Lung (tissue), 12 donors: ENCODE data around the gene ARID1A. TPM values are rescaled to one million over a fixed set of nuclear protein-coding genes. Genes with fewer than 3 reads are reported as not detected.
A peak's percentile ranks its signal among the peaks of the same experiment; 100 is the strongest.

Experiments used
- ATAC-seq: fragments of 200-7000 bp; cut with Tn5 transposase; one replicate; pipeline ENCODE4 v1.9.1; 2020; ENCODE audit warnings: moderate number of reproducible peaks; ENCODE audit not compliant: insufficient read depth, low FRiP score
- DNase-seq, 3 donors: peaks; one replicate each; pipeline ENCODE4 v3.0.0-alpha.2; 2013 to 2017
- H3K27ac ChIP-seq, 2 donors: one replicate each; pipeline ENCODE4 v1.5.1; 2013; ENCODE audit warnings: mild to moderate bottlenecking in 2 of 2, moderate library complexity in 2 of 2, control low read depth in 1 of 2, inconsistent platforms in 1 of 2, low read depth in 1 of 2, low read length in 1 of 2
- H3K27me3 ChIP-seq, 3 donors: one replicate each; pipeline ENCODE4 v1.5.1; 2013; ENCODE audit warnings: low read length in 2 of 3; ENCODE audit not compliant: control insufficient read depth in 3 of 3, insufficient read depth in 3 of 3
- H3K36me3 ChIP-seq, 4 donors: one replicate each; pipeline ENCODE4 v1.5.1; 2013; ENCODE audit warnings: low read length in 4 of 4, mild to moderate bottlenecking in 1 of 4, moderate library complexity in 1 of 4; ENCODE audit not compliant: control insufficient read depth in 4 of 4, insufficient read depth in 4 of 4
- H3K4me1 ChIP-seq, 5 donors: one replicate each; pipeline ENCODE4 v1.5.1; 2013; ENCODE audit warnings: low read length in 5 of 5, mild to moderate bottlenecking in 2 of 5, moderate library complexity in 1 of 5; ENCODE audit not compliant: control insufficient read depth in 5 of 5, insufficient read depth in 5 of 5
- H3K4me3 ChIP-seq: one replicate; pipeline ENCODE4 v1.5.1; 2013; ENCODE audit warnings: mild to moderate bottlenecking, control low read depth, moderate library complexity
- H3K9ac ChIP-seq, 2 donors: one replicate each; pipeline ENCODE4 v1.5.1; 2013; ENCODE audit warnings: low read length in 2 of 2, control low read depth in 1 of 2; ENCODE audit not compliant: insufficient read depth in 1 of 2
- H3K9me3 ChIP-seq, 4 donors: one replicate each; pipeline ENCODE4 v1.5.1; 2013; ENCODE audit warnings: low read length in 3 of 4, mild to moderate bottlenecking in 1 of 4, moderate library complexity in 1 of 4; ENCODE audit not compliant: control insufficient read depth in 4 of 4, insufficient read depth in 3 of 4
- WGBS, 2 donors: extraction: QIAGEN DNeasy Blood & Tissue Kit; methylation state at CpG; one replicate each; pipeline ENCODE4 v1.1.7; 2013; 5-methylcytosine and 5-hydroxymethylcytosine counted together
- polyA plus RNA-seq, 2 donors: library from polyadenylated mRNA; stranded (reverse); fragments of 200-250 nt; gene quantifications; one replicate each; pipeline ENCODE4 v1.2.1, GENCODE V29; 2013
- total RNA-seq, 2 donors: library from RNA; depleted of rRNA in 1 of 2; stranded (reverse); fragments of >200 nt in 1 of 2; gene quantifications; one replicate each; pipeline ENCODE4 v1.2.1, GENCODE V29; 2014 to 2021
- TF ChIP-seq, protein P1 (sequence below): IDR thresholded peaks from 2 replicates; pipeline ENCODE4 v1.5.1; 2012; ENCODE audit warnings: mild to moderate bottlenecking; ENCODE audit errors: control extremely low read depth, extremely low read depth
- donor health status: control.
- donor health status: control.
- donor health status: Bipolar disorder and iron deficiency.
- donor health status: healthy.
- donor health status: DM: yes; HTN: yes; CAD: no.

ARID1A gene
- total and polyA plus RNA-seq, 4 donors, result 16.1 to 119 (median 50.1) TPM

DNA sequence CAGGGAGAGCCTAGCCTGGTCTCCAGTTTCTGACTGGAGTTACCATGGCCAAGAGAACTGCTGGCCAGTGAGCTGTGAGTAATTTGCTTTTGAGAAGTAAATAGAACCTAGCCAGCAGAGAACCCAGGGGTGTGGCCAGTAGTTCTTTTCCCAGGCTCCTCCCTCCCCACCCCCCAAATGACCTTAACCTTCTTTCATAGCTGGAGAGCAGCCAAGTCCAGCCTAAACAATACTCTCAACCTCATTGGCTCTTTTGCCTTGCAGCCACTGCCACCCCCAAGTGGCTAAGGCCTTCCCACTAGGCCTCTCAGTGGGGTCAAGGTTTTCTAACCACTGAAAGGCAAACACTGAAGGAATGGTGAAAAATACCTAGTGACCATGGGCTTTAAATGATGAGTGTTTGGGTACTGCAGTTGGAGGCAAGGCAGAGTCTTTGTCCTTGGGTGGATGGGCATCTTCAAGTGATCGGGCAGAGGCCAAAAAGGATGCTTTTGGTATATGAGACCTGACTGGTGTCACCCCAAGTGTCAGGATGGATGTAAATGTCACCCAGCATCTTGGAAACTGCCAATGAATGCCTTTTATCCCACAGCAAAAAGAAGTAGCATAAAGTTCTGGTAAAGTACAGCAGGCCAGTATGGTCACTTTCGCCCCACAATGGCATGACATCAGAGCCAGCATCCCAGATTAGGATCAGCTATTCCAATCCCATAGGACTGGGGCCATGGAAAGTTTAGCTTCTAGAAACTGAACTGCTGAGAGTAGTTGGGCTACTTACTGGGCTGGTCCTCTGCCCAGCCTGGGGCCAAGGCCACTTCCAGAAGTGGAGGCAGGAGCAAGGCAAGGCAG lies 88.4 kb downstream of the ARID1A start:
- peak; percentile 79 to 89 (median 88) for DNase-seq
- H3K27ac ChIP-seq, result peak overlapping the region; percentile 50 to 97
- peaks cover 16 to 50% (median 40%) of the 10 kb centered on the region in 5 donors for H3K4me1 ChIP-seq
- no peak overlapping the region for H3K4me3 ChIP-seq
- H3K27me3 ChIP-seq, result no peaks in the 10 kb centered on the region
- peaks cover 5 to 27% (median 18%) of the 10 kb centered on the region in 4 donors for H3K36me3 ChIP-seq
- no peaks in the 10 kb centered on the region for H3K9me3 ChIP-seq
- H3K9ac ChIP-seq, result no peak overlapping the region
- WGBS, 2 donors, result 93 to 100% methylated on average over 2 of the region's 2 CpGs
- ATAC-seq, result no peak
- TF ChIP-seq, protein P1, sequence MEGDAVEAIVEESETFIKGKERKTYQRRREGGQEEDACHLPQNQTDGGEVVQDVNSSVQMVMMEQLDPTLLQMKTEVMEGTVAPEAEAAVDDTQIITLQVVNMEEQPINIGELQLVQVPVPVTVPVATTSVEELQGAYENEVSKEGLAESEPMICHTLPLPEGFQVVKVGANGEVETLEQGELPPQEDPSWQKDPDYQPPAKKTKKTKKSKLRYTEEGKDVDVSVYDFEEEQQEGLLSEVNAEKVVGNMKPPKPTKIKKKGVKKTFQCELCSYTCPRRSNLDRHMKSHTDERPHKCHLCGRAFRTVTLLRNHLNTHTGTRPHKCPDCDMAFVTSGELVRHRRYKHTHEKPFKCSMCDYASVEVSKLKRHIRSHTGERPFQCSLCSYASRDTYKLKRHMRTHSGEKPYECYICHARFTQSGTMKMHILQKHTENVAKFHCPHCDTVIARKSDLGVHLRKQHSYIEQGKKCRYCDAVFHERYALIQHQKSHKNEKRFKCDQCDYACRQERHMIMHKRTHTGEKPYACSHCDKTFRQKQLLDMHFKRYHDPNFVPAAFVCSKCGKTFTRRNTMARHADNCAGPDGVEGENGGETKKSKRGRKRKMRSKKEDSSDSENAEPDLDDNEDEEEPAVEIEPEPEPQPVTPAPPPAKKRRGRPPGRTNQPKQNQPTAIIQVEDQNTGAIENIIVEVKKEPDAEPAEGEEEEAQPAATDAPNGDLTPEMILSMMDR, result no peak

GRCh38 chr1:26784886-26785285 lies 89.1 kb downstream of the ARID1A start:
- no peak for ATAC-seq
- 93 to 96% methylated on average over 1 of the region's 1 CpG for WGBS, 2 donors
- H3K27ac ChIP-seq, result peak overlapping the region; percentile 50 to 97
- H3K36me3 ChIP-seq, result peaks cover 5 to 22% (median 12%) of the 10 kb centered on the region in 4 donors
- no peak for DNase-seq
- no peaks in the 10 kb centered on the region for H3K9me3 ChIP-seq
- H3K9ac ChIP-seq, result no peak overlapping the region
- no peaks in the 10 kb centered on the region for H3K27me3 ChIP-seq
- TF ChIP-seq, protein P1, result no peak
- H3K4me3 ChIP-seq, result no peak overlapping the region
- H3K4me1 ChIP-seq, result peaks cover 16 to 50% (median 40%) of the 10 kb centered on the region in 5 donors

- TF ChIP-seq, protein P1, result no peak
- no peaks in the 10 kb centered on the region for H3K27me3 ChIP-seq
- no peak overlapping the region for H3K4me3 ChIP-seq
- ATAC-seq (no peak), DNase-seq (peak; percentile 20 to 72 (median 65))
- H3K9ac ChIP-seq, result peak overlapping the region in 1 of 2 donors; percentile 95
- 54 to 59% methylated on average over 5 of the region's 5 CpGs for whole genome bisulfite sequencing, 2 donors
- peaks cover 3 to 16% (median 5%) of the 10 kb centered on the region in 4 donors for H3K36me3 ChIP-seq
- peak overlapping the region; percentile 97 to 98 for H3K27ac ChIP-seq
- H3K4me1 ChIP-seq, result peaks cover 16 to 50% (median 40%) of the 10 kb centered on the region in 5 donors
- no peaks in the 10 kb centered on the region for H3K9me3 ChIP-seq
These were observed 90.0 kb downstream of the ARID1A start for GRCh38 chr1:26785611-26786436.
